GM21528 (cell line): Measurements from ENCODE around the gene PRSS12.
A peak's percentile ranks its signal among the peaks of the same experiment; 100 is the strongest.
"Not testable (repeated sequence)": the region's sequence is repeated elsewhere in the genome, so short reads cannot be mapped to it uniquely, and the experiment has no call there.

Experiments
- ATAC-seq: cut with Tn5 transposase; IDR thresholded peaks from one replicate; pipeline ENCODE4 v1.9.1; 2021; ENCODE audit warnings: mild to moderate bottlenecking, moderate library complexity; ENCODE audit not compliant: unreplicated experiment, low FRiP score

PRSS12 gene, protein sequence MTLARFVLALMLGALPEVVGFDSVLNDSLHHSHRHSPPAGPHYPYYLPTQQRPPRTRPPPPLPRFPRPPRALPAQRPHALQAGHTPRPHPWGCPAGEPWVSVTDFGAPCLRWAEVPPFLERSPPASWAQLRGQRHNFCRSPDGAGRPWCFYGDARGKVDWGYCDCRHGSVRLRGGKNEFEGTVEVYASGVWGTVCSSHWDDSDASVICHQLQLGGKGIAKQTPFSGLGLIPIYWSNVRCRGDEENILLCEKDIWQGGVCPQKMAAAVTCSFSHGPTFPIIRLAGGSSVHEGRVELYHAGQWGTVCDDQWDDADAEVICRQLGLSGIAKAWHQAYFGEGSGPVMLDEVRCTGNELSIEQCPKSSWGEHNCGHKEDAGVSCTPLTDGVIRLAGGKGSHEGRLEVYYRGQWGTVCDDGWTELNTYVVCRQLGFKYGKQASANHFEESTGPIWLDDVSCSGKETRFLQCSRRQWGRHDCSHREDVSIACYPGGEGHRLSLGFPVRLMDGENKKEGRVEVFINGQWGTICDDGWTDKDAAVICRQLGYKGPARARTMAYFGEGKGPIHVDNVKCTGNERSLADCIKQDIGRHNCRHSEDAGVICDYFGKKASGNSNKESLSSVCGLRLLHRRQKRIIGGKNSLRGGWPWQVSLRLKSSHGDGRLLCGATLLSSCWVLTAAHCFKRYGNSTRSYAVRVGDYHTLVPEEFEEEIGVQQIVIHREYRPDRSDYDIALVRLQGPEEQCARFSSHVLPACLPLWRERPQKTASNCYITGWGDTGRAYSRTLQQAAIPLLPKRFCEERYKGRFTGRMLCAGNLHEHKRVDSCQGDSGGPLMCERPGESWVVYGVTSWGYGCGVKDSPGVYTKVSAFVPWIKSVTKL

DNA sequence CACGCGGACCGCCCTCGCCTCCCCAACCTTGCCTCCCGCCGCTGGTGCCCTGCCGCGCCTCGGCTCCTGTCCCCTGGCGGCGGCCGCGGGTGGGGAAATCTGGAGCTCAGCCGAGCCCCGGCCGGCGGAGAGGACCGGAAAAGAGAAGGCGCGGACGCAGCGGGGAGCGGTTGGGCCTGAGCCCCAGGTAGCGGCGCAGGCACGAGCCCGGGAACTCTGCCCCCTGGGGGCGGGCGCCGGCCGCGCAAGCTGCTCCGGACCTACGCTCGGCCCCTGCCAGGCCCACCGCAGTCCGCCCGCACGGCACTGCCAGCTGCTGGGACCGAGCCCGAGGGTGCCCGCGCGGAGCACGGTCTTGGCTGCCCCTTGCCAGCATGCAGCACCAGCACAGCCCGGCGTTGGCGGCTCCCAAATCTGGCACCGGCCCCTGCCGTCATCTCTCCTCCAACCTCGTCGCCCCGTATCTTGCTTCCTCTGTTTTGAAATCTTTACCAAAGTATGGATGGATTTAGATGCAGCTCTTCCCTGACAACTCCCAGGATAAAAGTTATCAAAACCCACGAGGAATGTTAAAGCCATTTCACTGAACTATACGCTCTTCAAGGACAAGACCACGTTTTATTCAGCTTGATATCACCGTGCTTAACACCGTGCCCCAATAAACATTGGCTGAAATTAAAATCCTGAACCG lies at the start of gene PRSS12:
Gene PRSS12, minus strand, starts transcription at position 161 of the 691 bp plus-strand sequence. CDS start 283 bp downstream, outside the sequence.
- ATAC-seq: peak; percentile 99

- no peak for ATAC-seq
These were observed 47.6 kb upstream of the PRSS12 start for GRCh38 chr4:118400356-118400755.

DNA sequence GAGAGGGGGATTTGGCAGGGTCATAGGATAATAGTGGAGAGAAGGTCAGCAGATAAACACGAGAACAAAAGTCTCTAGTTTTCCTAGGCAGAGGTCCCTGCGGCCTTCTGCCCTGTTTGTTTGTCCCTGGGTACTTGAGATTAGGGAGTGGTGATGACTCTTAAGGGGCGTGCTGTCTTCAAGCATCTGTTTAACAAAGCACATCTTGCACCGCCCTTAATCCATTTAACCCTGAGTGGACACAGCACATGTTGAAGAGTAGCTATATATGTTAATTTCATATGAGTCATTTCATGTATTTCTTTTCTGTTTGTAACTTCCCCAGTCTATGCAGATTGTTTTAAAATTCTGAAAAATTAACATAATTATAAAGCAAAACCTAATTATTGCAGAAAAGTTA lies 47.1 kb upstream of the PRSS12 start:
- not testable (repeated sequence) for ATAC-seq

GRCh38 chr4:118398226-118399090 lies 45.7 kb upstream of the PRSS12 start:
- ATAC-seq: peak; percentile 93

DNA sequence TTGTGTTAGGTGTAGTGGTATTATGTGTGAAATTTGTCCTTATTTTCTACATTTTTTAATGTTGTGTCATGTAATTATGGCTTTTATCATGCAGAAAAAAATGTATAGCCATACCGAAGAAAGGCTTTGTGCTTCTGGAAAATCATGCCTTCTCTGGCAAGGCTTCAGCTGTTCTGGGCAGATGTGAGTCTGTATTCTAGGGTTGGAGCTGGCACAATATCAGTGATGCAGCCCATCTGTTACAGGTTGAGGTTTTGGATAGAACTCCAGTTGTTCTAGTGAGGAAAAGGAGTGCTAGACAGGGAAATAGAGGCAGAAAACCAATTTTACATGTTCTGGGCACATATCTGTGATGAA lies 44.8 kb upstream of the PRSS12 start:
- no peak for ATAC-seq

DNA sequence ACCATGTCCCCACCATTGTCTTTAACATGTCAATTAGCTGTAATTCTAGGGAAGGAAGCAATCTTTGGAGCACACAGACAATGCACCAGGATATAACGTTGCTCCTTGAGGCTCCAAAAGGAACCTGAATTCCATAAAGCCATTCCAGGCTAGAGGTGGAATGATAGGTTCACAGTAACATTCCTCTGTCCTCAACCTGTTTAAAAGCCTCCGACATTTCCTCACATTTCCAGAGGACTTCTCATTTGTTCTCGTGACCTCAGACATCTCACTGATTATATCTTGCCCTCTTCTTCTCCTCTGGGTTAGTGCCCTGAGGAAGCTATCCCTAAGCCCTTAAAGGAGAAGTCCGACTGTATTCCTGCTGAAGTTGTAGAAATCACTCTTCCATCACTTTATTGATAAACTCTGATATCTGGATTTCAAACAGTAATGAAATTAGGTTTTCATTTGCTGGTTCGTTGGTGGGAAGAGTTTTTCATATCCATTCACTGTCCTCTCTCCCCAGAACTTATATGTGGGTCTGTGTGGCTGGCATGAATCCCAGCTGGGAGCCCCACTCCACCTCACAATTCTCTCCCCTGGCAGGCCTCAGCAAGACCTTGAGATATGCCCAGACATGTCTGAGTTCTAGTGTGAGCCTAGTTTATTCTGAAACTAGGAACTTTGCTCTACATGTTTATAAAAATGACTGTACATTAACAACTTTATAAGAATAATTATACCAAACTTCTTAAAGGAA lies 44.2 kb upstream of the PRSS12 start:
- no peak for ATAC-seq

DNA sequence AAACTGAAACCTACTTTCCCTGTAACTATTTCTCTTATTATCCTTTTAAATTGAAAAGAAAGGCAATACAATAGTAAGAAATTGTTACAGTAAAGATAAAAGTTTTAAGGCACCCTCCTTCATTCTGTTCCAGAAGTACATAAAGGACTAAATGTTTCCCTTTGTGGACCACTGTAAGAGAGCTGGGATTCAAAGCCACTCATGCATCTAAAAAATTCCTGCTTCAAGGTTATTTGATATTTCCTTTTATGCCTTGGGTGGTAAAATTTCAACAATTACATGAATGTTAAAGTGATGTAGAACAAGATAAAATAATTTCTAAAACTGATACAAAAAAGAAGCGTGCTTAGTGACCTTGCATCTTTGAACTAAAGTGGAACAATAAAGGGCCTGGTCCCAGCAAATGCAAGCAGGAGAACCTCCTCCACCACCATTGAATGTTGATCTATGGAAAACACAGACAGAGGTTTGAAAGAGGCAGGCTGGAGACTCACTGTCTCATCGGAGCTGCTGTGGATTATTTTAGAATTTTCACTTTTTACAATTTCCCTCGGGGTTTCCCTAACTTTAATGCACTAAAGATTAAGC lies 42.3 kb upstream of the PRSS12 start:
- no peak for ATAC-seq

DNA sequence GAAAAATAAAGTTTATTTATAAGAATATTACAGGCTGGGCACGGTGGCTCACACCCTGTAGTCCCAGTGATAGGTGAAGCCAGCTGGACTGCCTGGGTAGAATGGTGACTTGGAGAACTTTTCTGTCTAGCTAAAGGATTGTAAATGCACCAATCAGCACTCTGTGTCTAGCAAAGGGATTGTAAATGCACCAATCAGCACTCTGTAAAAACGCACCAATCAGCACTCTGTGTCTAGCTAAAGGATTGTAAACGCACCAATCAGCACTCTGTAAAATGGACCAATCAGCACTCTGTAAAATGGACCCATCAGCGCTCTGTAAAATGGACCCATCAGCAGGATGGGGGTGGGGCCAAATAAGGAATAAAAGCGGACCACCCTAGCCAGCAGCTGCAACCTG lies 39.7 kb upstream of the PRSS12 start:
- ATAC-seq: not testable (repeated sequence)

DNA sequence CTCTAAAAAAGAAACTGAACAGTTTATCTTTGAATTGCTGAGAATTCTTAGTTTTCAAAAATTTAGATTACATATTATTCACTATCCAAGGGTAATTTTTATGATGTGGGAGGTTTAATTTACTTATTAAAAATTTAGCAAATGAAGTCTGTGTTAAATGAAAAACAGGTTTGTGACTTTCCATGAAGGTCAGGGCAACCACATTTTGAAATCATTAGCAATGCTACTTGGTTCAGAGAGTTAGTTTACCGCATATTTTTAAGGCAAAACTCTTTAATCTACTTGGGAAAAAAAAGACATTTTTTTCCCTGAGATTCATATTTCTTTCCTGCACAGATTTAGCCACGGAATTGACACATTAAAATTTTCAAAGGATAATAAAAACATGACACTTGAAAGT lies 37.3 kb upstream of the PRSS12 start:
- ATAC-seq: no peak

DNA sequence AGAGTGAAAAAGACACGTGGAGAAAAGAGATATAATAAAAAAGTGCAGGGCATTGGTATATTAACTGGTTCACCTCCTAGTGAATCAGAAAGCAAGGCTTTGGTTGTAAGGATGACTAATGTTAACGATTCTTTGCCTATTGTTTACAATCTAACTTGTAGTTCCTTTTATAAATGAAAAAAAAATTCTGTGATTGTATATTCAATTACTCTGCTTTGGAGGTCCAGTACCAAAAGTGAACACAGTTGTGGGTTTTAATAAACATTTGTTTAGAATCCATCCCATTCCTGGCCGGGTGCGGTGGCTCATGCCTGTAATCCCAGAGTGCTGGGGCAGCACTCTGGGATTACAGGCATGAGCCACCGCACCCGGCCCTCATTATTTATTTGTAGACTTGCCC lies 36.9 kb upstream of the PRSS12 start:
- ATAC-seq: no peak

- no peak for ATAC-seq
These were observed 35.8 kb upstream of the PRSS12 start for GRCh38 chr4:118388606-118389005.

- ATAC-seq: no peak
These were observed 29.1 kb upstream of the PRSS12 start for GRCh38 chr4:118381902-118382301.

DNA sequence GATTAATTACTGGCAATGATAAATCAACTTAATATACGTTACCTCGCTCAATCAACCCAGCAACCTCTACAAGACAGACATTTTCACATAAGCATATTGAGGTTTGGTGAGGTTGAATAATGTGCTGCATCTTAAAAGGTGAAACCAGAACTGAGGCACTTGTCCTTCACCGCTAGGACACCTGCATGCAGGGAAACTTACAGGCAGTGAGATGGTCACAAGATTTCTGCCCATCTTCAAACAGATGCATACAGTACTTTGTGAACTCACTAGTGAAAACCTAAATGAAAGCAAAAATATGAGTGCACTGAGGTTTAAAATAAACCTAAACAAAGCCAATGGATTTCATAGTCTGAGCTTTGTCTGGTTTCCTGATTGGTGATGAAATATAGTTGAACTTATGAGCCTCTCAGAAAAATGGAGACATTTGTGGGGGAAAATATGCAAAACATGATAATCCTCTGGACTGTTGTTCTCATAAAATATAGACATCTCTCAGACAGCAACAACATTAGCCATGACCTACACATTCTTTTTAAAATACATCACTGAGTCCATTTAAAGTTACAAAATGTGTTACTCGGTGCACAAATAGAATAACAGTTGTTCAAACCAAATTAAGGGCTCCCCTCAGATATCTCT lies 20.9 kb upstream of the PRSS12 start:
- no peak for ATAC-seq

- no peak for ATAC-seq
These were observed 19.4 kb upstream of the PRSS12 start for GRCh38 chr4:118372251-118372650.

DNA sequence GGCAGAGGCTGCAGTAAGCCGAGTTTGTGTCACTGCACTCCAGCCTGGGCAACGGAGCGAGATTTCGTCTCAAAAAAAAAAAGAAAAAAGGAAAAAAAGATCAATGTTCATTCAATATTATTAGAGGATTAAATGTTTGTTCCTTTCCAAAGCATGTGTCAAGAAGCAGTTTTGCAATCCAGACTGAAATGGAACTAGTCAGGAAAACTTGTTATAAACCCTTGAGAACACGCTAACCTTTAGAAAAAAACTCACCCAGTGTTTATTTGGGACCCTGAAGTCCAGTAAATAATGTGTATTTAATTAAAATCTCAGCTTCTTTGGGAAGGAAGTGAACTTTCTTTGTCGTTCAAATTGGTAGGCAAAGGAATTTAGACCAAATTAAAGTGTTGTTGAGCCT lies 16.4 kb upstream of the PRSS12 start:
- no peak for ATAC-seq

GRCh38 chr4:118367872-118368271 lies 15.1 kb upstream of the PRSS12 start:
- no peak for ATAC-seq

- ATAC-seq: no peak
These were observed 14.6 kb upstream of the PRSS12 start for GRCh38 chr4:118367361-118367760.

DNA sequence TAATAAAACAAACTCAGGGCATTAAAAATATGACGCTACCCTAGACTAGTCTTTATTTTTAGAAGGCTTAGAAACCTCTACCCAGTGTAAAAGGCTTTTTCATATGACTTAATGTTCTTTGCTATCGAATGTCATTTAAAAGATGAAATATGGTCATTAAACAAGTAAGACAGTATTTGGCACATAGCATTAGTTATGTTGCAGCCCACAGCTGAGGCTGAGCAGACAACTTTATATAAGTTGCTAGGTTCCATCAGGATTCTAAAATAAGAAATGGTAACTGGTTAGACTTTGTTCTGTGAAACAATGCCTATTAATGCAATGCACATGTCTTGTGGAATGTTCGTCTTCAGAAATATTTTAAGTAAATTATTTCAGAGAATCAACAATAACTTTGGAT lies 10.4 kb upstream of the PRSS12 start:
- no peak for ATAC-seq

DNA sequence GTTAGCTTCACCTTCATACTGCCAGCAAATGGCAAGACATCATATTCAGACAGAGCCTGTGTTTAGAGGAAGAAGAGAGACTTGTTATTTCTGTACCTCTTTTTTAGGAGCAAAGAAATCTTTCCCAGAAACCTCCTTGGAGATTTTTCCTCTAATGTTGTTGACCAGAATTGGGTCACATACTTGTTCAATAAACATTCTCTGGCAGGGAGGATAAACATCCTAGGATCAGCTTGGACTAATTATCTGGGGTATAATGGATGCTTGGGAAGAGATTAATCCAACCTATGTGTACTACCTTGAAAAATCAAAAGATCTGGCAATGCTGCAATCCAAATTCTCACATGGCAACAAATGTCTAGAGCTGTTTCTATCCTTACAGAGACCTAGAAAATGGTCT lies 8.4 kb upstream of the PRSS12 start:
- no peak for ATAC-seq
